HepG2 (cell line): ENCODE measurements around the gene TMEM225. TPM values are rescaled to one million over a fixed set of nuclear protein-coding genes. Genes with fewer than 3 reads are reported as not detected.

Source experiments
- ATAC-seq: fragments of 200-7000 bp; cut with Tn5 transposase; 3 replicates; pipeline ENCODE4 v1.9.1; 2020; ENCODE audit warnings: mild to moderate bottlenecking, moderate library complexity
- BruUV-seq: library from RNA; stranded (reverse); fragments of 400-500 nt; replicated peaks from 2 replicates; lab custom pipeline; 2021; lab: Mats Ljungman, UMichigan
- CTCF ChIA-PET: fragments of 300-600 bp; formaldehyde crosslinking; extraction: SDS; loops from one replicate; lab custom pipeline; 2021; ENCODE audit warnings: low total read pairs, inconsistent platforms, low intra/inter-chr PET ratio; lab: Yijun Ruan, JAX
- POLR2A ChIA-PET: fragments of 350-600 bp; sonication (Branson Sonifier 250); formaldehyde crosslinking; loops from one replicate; lab custom pipeline; 2020; ENCODE audit warnings: antibody characterized with exemption, inconsistent platforms; lab: Yijun Ruan, JAX
- DNase-seq: peaks from one replicate; pipeline ENCODE4 v3.0.0-alpha.2; 2015; ENCODE audit warnings: low spot score
- FAIRE-seq: peaks from 3 replicates; lab custom pipeline; 2011; peaks lifted over from hg19 to GRCh38; lab: Jason Lieb, UNC
- H2AFZ ChIP-seq: one replicate; pipeline ENCODE4 v1.6.1; 2011; ENCODE audit warnings: low read length, inconsistent platforms
- H3K27ac ChIP-seq: fragments of 300-600 bp; 3 replicates; pipeline ENCODE4 v1.8.0; 2011; ENCODE audit warnings: mixed run types, mild to moderate bottlenecking, mixed read lengths, low read length, inconsistent platforms; ENCODE audit not compliant: insufficient read depth; ENCODE audit errors: extremely low read length
- H3K27me3 ChIP-seq, 2 experiments: fragments of 200-600 bp in 1 of 2; 2 replicates in 1 of 2; 3 replicates in 1 of 2; pipeline versions ENCODE4 v1.6.0 to v1.8.0; 2011; ENCODE audit warnings: low read length in 2 of 2, mild to moderate bottlenecking in 2 of 2, moderate library complexity in 2 of 2, inconsistent platforms in 1 of 2; ENCODE audit not compliant: insufficient read depth in 2 of 2, control insufficient read depth in 1 of 2
- H3K36me3 ChIP-seq, 2 experiments: fragments of 200-600 bp in 1 of 2; replicated peaks in 1 of 2; 2 replicates in 1 of 2; 3 replicates in 1 of 2; pipeline versions ENCODE4 v1.5.1 to v1.8.0; 2011; ENCODE audit warnings: low read length in 2 of 2, inconsistent platforms in 1 of 2; ENCODE audit not compliant: insufficient read depth in 2 of 2, control insufficient read depth in 1 of 2
- H3K4me1 ChIP-seq: 2 replicates; pipeline ENCODE4 v1.5.1; 2012; ENCODE audit warnings: low read length, inconsistent platforms; ENCODE audit not compliant: insufficient read depth
- H3K4me2 ChIP-seq: 2 replicates; pipeline ENCODE4 v1.6.0; 2011; ENCODE audit warnings: low read depth, low read length, inconsistent platforms
- H3K4me3 ChIP-seq, 3 experiments: fragments of 200-600 bp in 1 of 3; sonication (generic), shearing (Covaris generic) in 1 of 3; replicated peaks in 1 of 3; 2 replicates each; pipeline ENCODE4 v1.5.1; 2011 to 2016; ENCODE audit warnings: low read length in 3 of 3, inconsistent platforms in 2 of 3, low read depth in 2 of 3, mild to moderate bottlenecking in 2 of 3, control low read depth in 1 of 3, mixed read lengths in 1 of 3; ENCODE audit not compliant: insufficient read depth in 1 of 3
- H3K79me2 ChIP-seq: one replicate; pipeline ENCODE4 v1.6.1; 2011; ENCODE audit warnings: low read length, inconsistent platforms; ENCODE audit not compliant: insufficient read depth
- H3K9ac ChIP-seq: 2 replicates; pipeline ENCODE4 v1.6.0; 2011; ENCODE audit warnings: mild to moderate bottlenecking, low read depth, low read length, inconsistent platforms; ENCODE audit not compliant: insufficient read depth
- H3K9me3 ChIP-seq: 2 replicates; pipeline ENCODE4 v1.5.1; 2012; ENCODE audit warnings: mild to moderate bottlenecking, low read length
- H4K20me1 ChIP-seq: 2 replicates; pipeline ENCODE4 v1.6.0; 2011; ENCODE audit warnings: inconsistent platforms, mild to moderate bottlenecking, low read length, moderate library complexity; ENCODE audit not compliant: insufficient read depth
- EEA1 ChIP-seq: sonication (generic); formaldehyde crosslinking; IDR thresholded peaks from 2 replicates; pipeline ENCODE4 v1.5.1; 2020; ENCODE audit warnings: mild to moderate bottlenecking, missing genetic modification reagents, borderline replicate concordance
- ETS1 ChIP-seq: sonication (generic); formaldehyde crosslinking; IDR thresholded peaks from 2 replicates; pipeline ENCODE4 v1.4.0; 2020; ENCODE audit warnings: missing genetic modification reagents
- GMEB2 ChIP-seq: IDR thresholded peaks from 2 replicates; pipeline ENCODE4 v1.6.1; 2016; ENCODE audit warnings: missing biosample characterization, missing genetic modification reagents, low read depth
- IRX3 ChIP-seq: sonication (generic); formaldehyde crosslinking; IDR thresholded peaks from 2 replicates; pipeline ENCODE4 v1.8.1; 2023; ENCODE audit warnings: mild to moderate bottlenecking, low read depth, missing genetic modification reagents, borderline replicate concordance
- ISX ChIP-seq: sonication (generic); formaldehyde crosslinking; conservative IDR thresholded peaks from 2 replicates; pipeline ENCODE4 v1.5.0; 2020; ENCODE audit warnings: missing genetic modification reagents
- REL ChIP-seq: sonication (generic); formaldehyde crosslinking; conservative IDR thresholded peaks from 2 replicates; pipeline ENCODE4 v1.8.0; 2022; ENCODE audit warnings: mild to moderate bottlenecking, missing genetic modification reagents, moderate library complexity
- SALL1 ChIP-seq: sonication (generic); formaldehyde crosslinking; IDR thresholded peaks from 2 replicates; pipeline ENCODE4 v1.8.0; 2022; ENCODE audit warnings: mild to moderate bottlenecking, missing genetic modification reagents
- SCMH1 ChIP-seq: sonication (generic); formaldehyde crosslinking; IDR thresholded peaks from 2 replicates; pipeline ENCODE4 v1.9.0; 2021; ENCODE audit warnings: missing genetic modification reagents, mild to moderate bottlenecking, borderline replicate concordance
- ZNF318 ChIP-seq: sonication (generic); formaldehyde crosslinking; IDR thresholded peaks from 2 replicates; pipeline ENCODE4 v1.4.0; 2020; ENCODE audit warnings: mild to moderate bottlenecking, missing genetic modification reagents
- ZNF746 ChIP-seq: sonication (generic); formaldehyde crosslinking; IDR thresholded peaks from 2 replicates; pipeline ENCODE4 v1.8.0; 2022; ENCODE audit warnings: mild to moderate bottlenecking, missing genetic modification reagents
- ZNF790 ChIP-seq: sonication (generic); formaldehyde crosslinking; IDR thresholded peaks from 2 replicates; pipeline ENCODE4 v1.8.0; 2022; ENCODE audit warnings: missing genetic modification reagents, mild to moderate bottlenecking, borderline replicate concordance
- ZSCAN12 ChIP-seq: sonication (generic); formaldehyde crosslinking; IDR thresholded peaks from 2 replicates; pipeline ENCODE4 v1.9.0; 2021; ENCODE audit warnings: mild to moderate bottlenecking, missing genetic modification reagents
- WGBS: methylation state at CpG from one replicate; pipeline ENCODE4 v1.1.6; 2017; ENCODE audit warnings: low lambda C conversion rate; 5-methylcytosine and 5-hydroxymethylcytosine counted together
- in situ Hi-C: cut with HindIII; loops from 2 replicates; pipeline ENCODE4 v1.10.0; 2017; ENCODE audit warnings: low pct_unique_long_range_greater_than_20kb; ENCODE audit not compliant: extremely low pct_ligation_motif_present
- intact Hi-C: fragments of 100-400 bp; cut with micrococcal nuclease; formaldehyde crosslinking; loops from one replicate; pipeline ENCODE4 v1.10.0; 2022; ENCODE audit not compliant: unreplicated experiment
- polyA plus RNA-seq, 8 experiments: library from polyadenylated mRNA; depleted of rRNA in 3 of 8; stranded (reverse) in 7 of 8; unstranded in 1 of 8; fragments of >200 nt; fragmentation: Illumina TruSeq in 4 of 8; extraction: Trizol in 4 of 8; gene quantifications; 2 replicates each; pipeline versions ENCODE4 v1.2.1 to v1.2.3, GENCODE V29; 2011 to 2016; ENCODE audit warnings: low read depth in 4 of 8, missing spikeins in 1 of 8, mixed read lengths in 1 of 8; ENCODE audit not compliant: insufficient read depth in 1 of 8
- total RNA-seq, 5 experiments: library from RNA; depleted of rRNA; stranded (reverse); fragments of >200 nt; fragmentation: Illumina TruSeq; extraction: Trizol; gene quantifications; 2 replicates each; pipeline ENCODE4 v1.2.3, GENCODE V29; 2016; ENCODE audit warnings: low read depth in 1 of 5

Gene TMEM225
- total and polyA plus RNA-seq, 2 of the 13 experiments (the other 11 are each of a cell fraction or from before 2014, with no cell fraction given), result not detected

GRCh38 chr11:123904932-123905331, 19.5 kb upstream of the TMEM225 start (continued):
- TF ChIP-seq ZNF318 (CRISPR knock-in tag), result no peak
- no peak for TF ChIP-seq REL (CRISPR knock-in tag)
- TF ChIP-seq ZSCAN12 (CRISPR knock-in tag), result no peak
- TF ChIP-seq ZNF790 (CRISPR knock-in tag), result no peak

- no peak overlapping the region for H3K4me2 ChIP-seq
- WGBS, result 0% methylated on average over 2 of the region's 2 CpGs
- no peaks in the 10 kb centered on the region for H3K27me3 ChIP-seq
- no peaks in the 10 kb centered on the region for H3K79me2 ChIP-seq
- CTCF ChIA-PET, result no interaction called here
- no peak for DNase-seq
- no peaks in the 10 kb centered on the region for H4K20me1 ChIP-seq
- H3K36me3 ChIP-seq, result no peaks in the 10 kb centered on the region
- H3K4me3 ChIP-seq, result no peak overlapping the region
- no peaks in the 10 kb centered on the region for H3K4me1 ChIP-seq
- H3K27ac ChIP-seq, result no peak overlapping the region
- FAIRE-seq, result no peak
- H3K9ac ChIP-seq, result no peak overlapping the region
- BruUV-seq, result no TSS peak
- POLR2A ChIA-PET, result no interaction called here
- H3K9me3 ChIP-seq, result no peaks in the 10 kb centered on the region
- intact Hi-C loops, result no loop called here
- no peak overlapping the region for H2AFZ ChIP-seq
- no peak for ATAC-seq
- in situ Hi-C loops, result no loop called here
- TF ChIP-seq SALL1 (CRISPR knock-in tag) (no peak), EEA1 (CRISPR knock-in tag) (no peak), ISX (CRISPR knock-in tag) (no peak), ETS1 (CRISPR knock-in tag) (no peak), GMEB2 (CRISPR knock-in tag) (no peak), IRX3 (no peak), ZNF746 (CRISPR knock-in tag) (no peak), SCMH1 (CRISPR knock-in tag) (no peak)
Observed at GRCh38 chr11:123903932-123904331, 18.5 kb upstream of the TMEM225 start.
